GM12878 (cell line): ENCODE data around the gene C9orf72. TPM values are rescaled to one million over a fixed set of nuclear protein-coding genes. Genes with fewer than 3 reads are reported as not detected.
A peak's percentile ranks its signal among the peaks of the same experiment; 100 is the strongest.

Experiments used
- ATAC-seq: fragments of 200-7000 bp; cut with Tn5 transposase; 3 replicates; pipeline ENCODE4 v1.9.1; 2020; ENCODE audit warnings: mild to moderate bottlenecking, moderate library complexity
- BruUV-seq: library from RNA; stranded (reverse); fragments of 400-500 nt; replicated peaks from 2 replicates; lab custom pipeline; 2021; lab: Mats Ljungman, UMichigan
- CTCF ChIA-PET: fragments of 300-600 bp; sonication (Branson Sonifier 250); formaldehyde crosslinking; extraction: SDS; loops from one replicate; lab custom pipeline; 2021; ENCODE audit warnings: inconsistent platforms; lab: Yijun Ruan, JAX
- POLR2A ChIA-PET: fragments of 350-600 bp; formaldehyde crosslinking; extraction: SDS; loops from one replicate; lab custom pipeline; 2021; ENCODE audit warnings: inconsistent platforms; lab: Charles Lee
- RAD21 ChIA-PET: fragments of 300-600 bp; sonication (Branson Sonifier 250); formaldehyde crosslinking; loops from one replicate; lab custom pipeline; 2023; ENCODE audit warnings: antibody characterized with exemption; ENCODE audit not compliant: unreplicated experiment; lab: Charles Lee
- SMC1A ChIA-PET: fragments of 300-600 bp; sonication (Branson Sonifier 250); formaldehyde crosslinking; loops from one replicate; lab custom pipeline; 2023; ENCODE audit not compliant: unreplicated experiment, uncharacterized antibody; lab: Charles Lee
- DNase-seq: peaks from one replicate; pipeline ENCODE4 v3.0.0-alpha.2; 2011; ENCODE audit warnings: low read depth, low spot score
- FAIRE-seq: peaks from 3 replicates; lab custom pipeline; 2011; peaks lifted over from hg19 to GRCh38; lab: Jason Lieb, UNC
- H2AFZ ChIP-seq: 2 replicates; pipeline ENCODE4 v1.6.0; 2011; ENCODE audit warnings: low read depth, low read length, control low read depth; ENCODE audit not compliant: control insufficient read depth
- H3K27ac ChIP-seq: 2 replicates; pipeline ENCODE4 v1.5.1; 2011; ENCODE audit warnings: control low read depth; ENCODE audit not compliant: control insufficient read depth, insufficient read depth
- H3K27me3 ChIP-seq, 2 experiments: replicated peaks in 1 of 2; 2 replicates each; pipeline versions ENCODE4 v1.6.0 to v1.6.1; 2011; ENCODE audit warnings: low read length in 1 of 2; ENCODE audit not compliant: control insufficient read depth in 2 of 2, insufficient read depth in 2 of 2
- H3K36me3 ChIP-seq, 2 experiments: 2 replicates each; pipeline ENCODE4 v1.5.1; 2011; ENCODE audit warnings: low read length in 1 of 2; ENCODE audit not compliant: control insufficient read depth in 2 of 2, insufficient read depth in 2 of 2
- H3K4me1 ChIP-seq: 2 replicates; pipeline ENCODE4 v1.6.1; 2011; ENCODE audit warnings: mild to moderate bottlenecking, low read length, moderate library complexity, mixed read lengths; ENCODE audit not compliant: control insufficient read depth, insufficient read depth
- H3K4me2 ChIP-seq: 2 replicates; pipeline ENCODE4 v1.6.0; 2011; ENCODE audit warnings: control low read depth; ENCODE audit not compliant: control insufficient read depth, insufficient read depth
- H3K4me3 ChIP-seq: fragments of 200-600 bp; sonication (generic); 2 replicates; pipeline ENCODE4 v1.5.1; 2016
- H3K79me2 ChIP-seq: 2 replicates; pipeline ENCODE4 v1.6.0; 2011; ENCODE audit warnings: low read length; ENCODE audit not compliant: control insufficient read depth, insufficient read depth
- H3K9ac ChIP-seq: 2 replicates; pipeline ENCODE4 v1.8.0; 2011; ENCODE audit warnings: low read length, control low read depth, mixed read lengths; ENCODE audit not compliant: control insufficient read depth, insufficient read depth
- H3K9me3 ChIP-seq: replicated peaks from 3 replicates; pipeline ENCODE4 v1.5.1; 2011; ENCODE audit warnings: mild to moderate bottlenecking, low read length; ENCODE audit not compliant: control insufficient read depth, insufficient read depth
- H4K20me1 ChIP-seq: 2 replicates; pipeline ENCODE4 v1.6.0; 2011; ENCODE audit not compliant: control insufficient read depth, insufficient read depth
- BCL11A ChIP-seq: IDR thresholded peaks from 2 replicates; pipeline ENCODE4 v1.6.1; 2011; ENCODE audit warnings: low read depth, low read length
- BHLHE40 ChIP-seq, 2 experiments: fragments of 450-650 bp in 1 of 2; IDR thresholded peaks; 2 replicates each; pipeline ENCODE4 v1.6.1; 2011 to 2017; ENCODE audit warnings: low read depth in 2 of 2, borderline replicate concordance in 1 of 2, improper control_type of control experiment in 1 of 2, low read length in 1 of 2, mild to moderate bottlenecking in 1 of 2
- CBX5 ChIP-seq: sonication (generic); IDR thresholded peaks from 2 replicates; pipeline ENCODE4 v1.6.1; 2016; ENCODE audit warnings: low read depth, moderate library complexity, mild to moderate bottlenecking, inconsistent platforms
- EGR1 ChIP-seq, 2 experiments: IDR thresholded peaks; 1 replicate in 1 of 2; 2 replicates in 1 of 2; pipeline ENCODE4 v1.6.1; 2011 to 2012; ENCODE audit warnings: low read depth in 2 of 2, low read length in 2 of 2, borderline replicate concordance in 1 of 2, mild to moderate bottlenecking in 1 of 2, moderate library complexity in 1 of 2
- HCFC1 ChIP-seq: fragments of 150-350 bp; IDR thresholded peaks from 2 replicates; pipeline ENCODE4 v1.6.1; 2014; ENCODE audit warnings: low read length
- HDAC6 ChIP-seq: fragments of 200-600 bp; sonication (generic); IDR thresholded peaks from one replicate; pipeline ENCODE4 v1.8.0; 2017; ENCODE audit warnings: antibody characterized with exemption; ENCODE audit not compliant: unreplicated experiment
- JUNB ChIP-seq: IDR thresholded peaks from 2 replicates; pipeline ENCODE4 v1.6.1; 2016; ENCODE audit warnings: antibody characterized with exemption, mild to moderate bottlenecking
- KLF5 ChIP-seq: fragments of 450-650 bp; IDR thresholded peaks from 2 replicates; pipeline ENCODE4 v1.6.1; 2014; ENCODE audit warnings: mild to moderate bottlenecking; ENCODE audit not compliant: partially characterized antibody
- LARP7 ChIP-seq: fragments of 450-650 bp; IDR thresholded peaks from 2 replicates; pipeline ENCODE4 v1.6.1; 2017; ENCODE audit warnings: mild to moderate bottlenecking
- MAX ChIP-seq: IDR thresholded peaks from 2 replicates; pipeline ENCODE4 v1.6.1; 2012; ENCODE audit warnings: low read depth, low read length, improper control_type of control experiment
- PAX8 ChIP-seq: fragments of 450-650 bp; IDR thresholded peaks from 2 replicates; pipeline ENCODE4 v1.6.1; 2017; ENCODE audit warnings: mild to moderate bottlenecking, moderate library complexity
- POLR2AphosphoS5 ChIP-seq: IDR thresholded peaks from 2 replicates; pipeline ENCODE4 v1.6.1; 2011; ENCODE audit warnings: mild to moderate bottlenecking, low read length, inconsistent platforms
- RAD21 ChIP-seq: IDR thresholded peaks from 2 replicates; pipeline ENCODE4 v1.6.1; 2011; ENCODE audit warnings: mild to moderate bottlenecking, low read depth, low read length, moderate library complexity; ENCODE audit not compliant: insufficient read depth
- RB1 ChIP-seq: fragments of 450-650 bp; formaldehyde crosslinking; IDR thresholded peaks from 2 replicates; pipeline ENCODE4 v1.6.1; 2017; ENCODE audit warnings: mild to moderate bottlenecking, borderline replicate concordance
- SUPT20H ChIP-seq: IDR thresholded peaks from 2 replicates; pipeline ENCODE4 v1.6.1; 2011; ENCODE audit warnings: low read depth, mild to moderate bottlenecking, low read length, moderate library complexity, borderline replicate concordance; ENCODE audit not compliant: control insufficient read depth
- TAF1 ChIP-seq: IDR thresholded peaks from 2 replicates; pipeline ENCODE4 v1.6.1; 2011; ENCODE audit warnings: mild to moderate bottlenecking, low read depth, low read length, borderline replicate concordance
- TCF12 ChIP-seq: IDR thresholded peaks from 2 replicates; pipeline ENCODE4 v1.6.1; 2011; ENCODE audit warnings: low read depth, mild to moderate bottlenecking, low read length
- TCF7 ChIP-seq: IDR thresholded peaks from 2 replicates; pipeline ENCODE4 v1.6.1; 2014; ENCODE audit warnings: antibody characterized with exemption, borderline replicate concordance
- YBX1 ChIP-seq: fragments of 450-650 bp; IDR thresholded peaks from 2 replicates; pipeline ENCODE4 v1.6.1; 2016; ENCODE audit warnings: antibody characterized with exemption
- YY1 ChIP-seq: IDR thresholded peaks from 2 replicates; pipeline ENCODE4 v1.6.1; 2011; ENCODE audit warnings: low read depth, mild to moderate bottlenecking, low read length
- ZBED1 ChIP-seq: IDR thresholded peaks from 2 replicates; pipeline ENCODE4 v1.6.1; 2016; ENCODE audit warnings: borderline replicate concordance
- ZNF217 ChIP-seq: fragments of 450-650 bp; IDR thresholded peaks from 2 replicates; pipeline ENCODE4 v1.6.1; 2017; ENCODE audit warnings: antibody characterized with exemption, mild to moderate bottlenecking
- ZNF384 ChIP-seq: IDR thresholded peaks from 2 replicates; pipeline ENCODE4 v1.6.1; 2012; ENCODE audit warnings: low read depth, mild to moderate bottlenecking, low read length, improper control_type of control experiment, borderline replicate concordance
- WGBS: methylation state at CpG from one replicate; pipeline ENCODE4 v1.1.6; 2016; ENCODE audit warnings: low lambda C conversion rate; ENCODE audit not compliant: insufficient replicate concordance, insufficient coverage; ENCODE audit errors: missing lambda C conversion rate; 5-methylcytosine and 5-hydroxymethylcytosine counted together
- in situ Hi-C: fragments of 300-500 bp; cut with MboI; formaldehyde crosslinking; loops from 9 replicates; pipeline ENCODE4 v1.14.3; 2018; ENCODE audit warnings: mixed read lengths
- intact Hi-C: fragments of 100-400 bp; cut with micrococcal nuclease; formaldehyde crosslinking; loops from one replicate; pipeline ENCODE4 v1.14.2; 2022; ENCODE audit not compliant: unreplicated experiment
- polyA plus RNA-seq, 11 experiments: library from polyadenylated mRNA; depleted of rRNA in 4 of 11; unstranded in 6 of 11; stranded (reverse) in 5 of 11; fragments of >200 nt; fragmentation: Nextera tagmentation in 4 of 11; fragmentation: Illumina TruSeq in 1 of 11; extraction: Ambion mirVana in 4 of 11; extraction: Trizol in 1 of 11; gene quantifications; 1 replicate in 1 of 11; 2 replicates in 10 of 11; pipeline versions ENCODE4 v1.2.1 to v1.2.3, GENCODE V29; 2011 to 2016; ENCODE audit warnings: inconsistent platforms in 2 of 11, missing spikeins in 2 of 11, low read depth in 1 of 11
- total RNA-seq, 4 experiments: library from RNA; depleted of rRNA in 3 of 4; stranded (reverse); fragments of >200 nt in 3 of 4; fragmentation: Illumina TruSeq in 1 of 4; extraction: Trizol in 1 of 4; gene quantifications; 2 replicates each; pipeline versions ENCODE4 v1.2.1 to v1.2.3, GENCODE V29; 2013 to 2021
- TF ChIP-seq, protein P1 (sequence below): fragments of 450-650 bp; IDR thresholded peaks from 2 replicates; pipeline ENCODE4 v1.6.1; 2017; ENCODE audit warnings: low read depth, mild to moderate bottlenecking, moderate library complexity

C9orf72 gene
- total and polyA plus RNA-seq, 10 of the 15 experiments (the other 5 are each of a cell fraction or from before 2014, with no cell fraction given): 4.8 to 9.0 (median 6.4) TPM

GRCh38 chr9:27528076-27528885 lies 45.0 kb downstream of the C9orf72 start:
- 10% methylated on average over 38 of the region's 44 CpGs for WGBS
- no peaks in the 10 kb centered on the region for H3K79me2 ChIP-seq
- peak overlapping the region; percentile 6; the same call in 1 of the 2 replicates for H3K27ac ChIP-seq
- peak; percentile 78 for ATAC-seq
- DNase-seq: no peak
- H3K9ac ChIP-seq: peak overlapping the region; percentile 66
- intact Hi-C loops: loop anchor here (2.0 to 5.0 kb wide), 3 partner anchors 86 to 176 kb away; no protein-coding TSS in a partner anchor
- no peaks in the 10 kb centered on the region for H3K36me3 ChIP-seq
- no TSS peak for BruUV-seq
- H4K20me1 ChIP-seq: no peaks in the 10 kb centered on the region
- H3K9me3 ChIP-seq: no peaks in the 10 kb centered on the region
- no peaks in the 10 kb centered on the region for H3K27me3 ChIP-seq
- RAD21 ChIA-PET: interaction anchor here (0.8 to 3.4 kb wide), 6 partner anchors 11 to 195 kb away, joined by 4 to 15 read pairs (median 6); no protein-coding TSS in a partner anchor
- CTCF ChIA-PET: interaction anchor here (1.2 to 7.9 kb wide), 7 partner anchors 9 to 195 kb away, joined by 3 to 66 read pairs (median 15); no protein-coding TSS in a partner anchor
- in situ Hi-C loops: loop anchor here (5.0 kb wide), 1 partner anchor 196 kb away; no protein-coding TSS in a partner anchor
- SMC1A ChIA-PET: interaction anchor here (1.0 to 6.3 kb wide), 7 partner anchors 14 to 195 kb away, joined by 3 to 30 read pairs (median 4); no protein-coding TSS in a partner anchor
- no peak for FAIRE-seq
- peak overlapping the region; percentile 85 for H3K4me3 ChIP-seq
- POLR2A ChIA-PET: interaction anchor here (4.3 kb wide), 1 partner anchor 12 kb away, joined by 21 read pairs; no protein-coding TSS in a partner anchor
- peak overlapping the region; percentile 78 for H3K4me2 ChIP-seq
- H2AFZ ChIP-seq: peak overlapping the region; percentile 80
- no peaks in the 10 kb centered on the region; the same call in none of the 2 replicates for H3K4me1 ChIP-seq
- TF ChIP-seq HDAC6: peak; percentile 87
- TF ChIP-seq BHLHE40 (IDR thresholded peaks at IDR 0.05; ENCODE audit: borderline replicate concordance in 1 of 2, low read depth in 2 of 2, low read length in 1 of 2): peak in 1 of 2 experiments; percentile 33; a peak in 1 of 4 replicates
- no peak for TF ChIP-seq HCFC1
- no peak for TF ChIP-seq SUPT20H
- TF ChIP-seq ZNF384: no peak
- TF ChIP-seq PAX8: no peak
- TF ChIP-seq TCF7: no peak
- no peak for TF ChIP-seq YBX1
- TF ChIP-seq POLR2AphosphoS5: no peak
- no peak for TF ChIP-seq ZNF217
- no peak for TF ChIP-seq MAX
- 0 out of 3 replicates have a peak, but pooled peaks of 1 of the 2 experiments have one; percentile 24 for TF ChIP-seq EGR1 (IDR thresholded peaks at IDR 0.05; ENCODE audit: borderline replicate concordance in 1 of 2, low read depth in 2 of 2, low read length in 2 of 2)
- no peak for TF ChIP-seq TAF1
- no peak; the same call in 1 of the 2 replicates for TF ChIP-seq RB1
- no peak for TF ChIP-seq YY1
- TF ChIP-seq JUNB: no peak
- no peak for TF ChIP-seq LARP7
- no peak for TF ChIP-seq ZBED1
- no peak for TF ChIP-seq CBX5
- no peak for TF ChIP-seq KLF5
- no peak for TF ChIP-seq RAD21
- TF ChIP-seq, protein P1, sequence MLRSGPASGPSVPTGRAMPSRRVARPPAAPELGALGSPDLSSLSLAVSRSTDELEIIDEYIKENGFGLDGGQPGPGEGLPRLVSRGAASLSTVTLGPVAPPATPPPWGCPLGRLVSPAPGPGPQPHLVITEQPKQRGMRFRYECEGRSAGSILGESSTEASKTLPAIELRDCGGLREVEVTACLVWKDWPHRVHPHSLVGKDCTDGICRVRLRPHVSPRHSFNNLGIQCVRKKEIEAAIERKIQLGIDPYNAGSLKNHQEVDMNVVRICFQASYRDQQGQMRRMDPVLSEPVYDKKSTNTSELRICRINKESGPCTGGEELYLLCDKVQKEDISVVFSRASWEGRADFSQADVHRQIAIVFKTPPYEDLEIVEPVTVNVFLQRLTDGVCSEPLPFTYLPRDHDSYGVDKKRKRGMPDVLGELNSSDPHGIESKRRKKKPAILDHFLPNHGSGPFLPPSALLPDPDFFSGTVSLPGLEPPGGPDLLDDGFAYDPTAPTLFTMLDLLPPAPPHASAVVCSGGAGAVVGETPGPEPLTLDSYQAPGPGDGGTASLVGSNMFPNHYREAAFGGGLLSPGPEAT: 0 out of 2 replicates have a peak, but pooled peaks have one; percentile 10
- no peak for TF ChIP-seq BCL11A
- no peak for TF ChIP-seq TCF12
